ENCODE results near the gene JAML. TPM values are rescaled to one million over a fixed set of nuclear protein-coding genes. Genes with fewer than 3 reads are reported as not detected.
A peak's percentile ranks its signal among the peaks of the same experiment; 100 is the strongest.

JAML gene
- total and polyA plus RNA-seq, 2 of the 13 experiments (the other 11 are each of a cell fraction or from before 2014, with no cell fraction given) = 2.0 to 3.3 TPM

GRCh38 chr11:118198370-118198769 lies 26.4 kb downstream of the JAML start (continued):
- TF ChIP-seq ZSCAN12 (CRISPR knock-in tag; IDR thresholded peaks at IDR 0.05) = no peak
- no peak for TF ChIP-seq ZFP36 (IDR thresholded peaks at IDR 0.05; ENCODE audit: borderline replicate concordance, low read depth, low read length, partially characterized antibody)
- no peak for TF ChIP-seq TCF12 (IDR thresholded peaks at IDR 0.05)
- TF ChIP-seq TCF12 (CRISPR knock-in tag; IDR thresholded peaks at IDR 0.05) = no peak
- 0 out of 2 replicates have a peak, but pooled peaks have one; percentile 34 for TF ChIP-seq BRD4 (CRISPR knock-in tag; IDR thresholded peaks at IDR 0.05)
- TF ChIP-seq ZKSCAN5 (CRISPR knock-in tag; IDR thresholded peaks at IDR 0.05) = no peak
- TF ChIP-seq CREB3 (CRISPR knock-in tag; IDR thresholded peaks at IDR 0.05) = no peak
- TF ChIP-seq, protein P1, sequence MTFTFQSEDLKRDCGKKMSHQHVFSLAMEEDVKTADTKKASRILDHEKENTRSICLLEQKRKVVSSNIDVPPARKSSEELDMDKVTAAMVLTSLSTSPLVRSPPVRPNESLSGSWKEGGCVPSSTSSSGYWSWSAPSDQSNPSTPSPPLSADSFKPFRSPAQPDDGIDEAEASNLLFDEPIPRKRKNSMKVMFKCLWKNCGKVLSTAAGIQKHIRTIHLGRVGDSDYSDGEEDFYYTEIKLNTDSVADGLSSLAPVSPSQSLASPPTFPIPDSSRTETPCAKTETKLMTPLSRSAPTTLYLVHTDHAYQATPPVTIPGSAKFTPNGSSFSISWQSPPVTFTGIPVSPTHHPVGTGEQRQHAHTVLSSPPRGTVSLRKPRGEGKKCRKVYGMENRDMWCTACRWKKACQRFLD (CRISPR knock-in tag; IDR thresholded peaks at IDR 0.05; ENCODE audit: borderline replicate concordance) = no peak
- TF ChIP-seq ZNF776 (CRISPR knock-in tag; IDR thresholded peaks at IDR 0.05) = no peak
- TF ChIP-seq ZNF337 (CRISPR knock-in tag; IDR thresholded peaks at IDR 0.05; ENCODE audit: borderline replicate concordance, low read depth) = no peak
- TF ChIP-seq MAZ (IDR thresholded peaks at IDR 0.05; ENCODE audit: borderline replicate concordance, low read depth, low read length) = 0 out of 2 replicates have a peak, but pooled peaks have one; percentile 43
- no peak for TF ChIP-seq MAZ (CRISPR knock-in tag; IDR thresholded peaks at IDR 0.05; ENCODE audit: low read depth)
- TF ChIP-seq ZBTB39 (CRISPR knock-in tag; IDR thresholded peaks at IDR 0.05) = no peak
- TF ChIP-seq MED8 (CRISPR knock-in tag; IDR thresholded peaks at IDR 0.05; ENCODE audit: insufficient replicate concordance) = no peak
- no peak for TF ChIP-seq ZNF777 (CRISPR knock-in tag; IDR thresholded peaks at IDR 0.05)
- TF ChIP-seq, protein P2, sequence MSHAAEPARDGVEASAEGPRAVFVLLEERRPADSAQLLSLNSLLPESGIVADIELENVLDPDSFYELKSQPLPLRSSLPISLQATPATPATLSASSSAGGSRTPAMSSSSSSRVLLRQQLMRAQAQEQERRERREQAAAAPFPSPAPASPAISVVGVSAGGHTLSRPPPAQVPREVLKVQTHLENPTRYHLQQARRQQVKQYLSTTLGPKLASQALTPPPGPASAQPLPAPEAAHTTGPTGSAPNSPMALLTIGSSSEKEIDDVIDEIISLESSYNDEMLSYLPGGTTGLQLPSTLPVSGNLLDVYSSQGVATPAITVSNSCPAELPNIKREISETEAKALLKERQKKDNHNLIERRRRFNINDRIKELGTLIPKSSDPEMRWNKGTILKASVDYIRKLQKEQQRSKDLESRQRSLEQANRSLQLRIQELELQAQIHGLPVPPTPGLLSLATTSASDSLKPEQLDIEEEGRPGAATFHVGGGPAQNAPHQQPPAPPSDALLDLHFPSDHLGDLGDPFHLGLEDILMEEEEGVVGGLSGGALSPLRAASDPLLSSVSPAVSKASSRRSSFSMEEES (CRISPR knock-in tag; IDR thresholded peaks at IDR 0.05) = 0 out of 2 replicates have a peak, but pooled peaks have one; percentile 29
- TF ChIP-seq SP1 (IDR thresholded peaks at IDR 0.05) = no peak
- TF ChIP-seq SP1 (CRISPR knock-in tag; IDR thresholded peaks at IDR 0.05) = no peak
- peak; percentile 28; the same call in 1 of the 2 replicates for TF ChIP-seq RFXAP (CRISPR knock-in tag; IDR thresholded peaks at IDR 0.05; ENCODE audit: borderline replicate concordance)
- no peak for TF ChIP-seq MAF1 (CRISPR knock-in tag; IDR thresholded peaks at IDR 0.05; ENCODE audit: borderline replicate concordance)
- TF ChIP-seq ZNF383 (CRISPR knock-in tag; IDR thresholded peaks at IDR 0.05; ENCODE audit: borderline replicate concordance) = no peak
- TF ChIP-seq ZBTB3 (CRISPR knock-in tag; IDR thresholded peaks at IDR 0.05; ENCODE audit: borderline replicate concordance, low read depth) = no peak
- 0 out of 2 replicates have a peak, but pooled peaks have one; percentile 28 for TF ChIP-seq ZSCAN30 (CRISPR knock-in tag; IDR thresholded peaks at IDR 0.05)
- no peak for TF ChIP-seq ZFAT (CRISPR knock-in tag; conservative IDR thresholded peaks at IDR 0.05)
